NT2/D1 (cell line): ENCODE results near the gene NCOA3.

Experiments
- DNase-seq: peaks from one replicate; pipeline ENCODE4 v3.0.0-alpha.2; 2011; ENCODE audit warnings: low read depth, low spot score
- H3K27me3 ChIP-seq: 2 replicates; pipeline ENCODE4 v1.6.0; 2011; ENCODE audit warnings: mild to moderate bottlenecking; ENCODE audit not compliant: insufficient read length, insufficient read depth
- H3K36me3 ChIP-seq: 2 replicates; pipeline ENCODE4 v1.6.1; 2011; ENCODE audit warnings: mild to moderate bottlenecking, low read length, mixed read lengths; ENCODE audit not compliant: insufficient read depth, insufficient read length
- H3K4me1 ChIP-seq: 2 replicates; pipeline ENCODE4 v1.5.1; 2011; ENCODE audit not compliant: insufficient read depth, insufficient read length
- H3K4me3 ChIP-seq: 2 replicates; pipeline ENCODE4 v1.5.1; 2011; ENCODE audit warnings: low read depth; ENCODE audit not compliant: insufficient read length
- H3K9ac ChIP-seq: 2 replicates; pipeline ENCODE4 v1.6.0; 2011; ENCODE audit warnings: low read depth; ENCODE audit not compliant: insufficient read length
- H3K9me3 ChIP-seq: 2 replicates; pipeline ENCODE4 v1.5.1; 2011; ENCODE audit warnings: mild to moderate bottlenecking, low read length; ENCODE audit not compliant: insufficient read depth
- SUZ12 ChIP-seq: IDR thresholded peaks from 2 replicates; pipeline ENCODE4 v1.6.1; 2011; ENCODE audit not compliant: insufficient read length, insufficient read depth; ENCODE audit errors: extremely low read depth
- YY1 ChIP-seq: IDR thresholded peaks from 2 replicates; pipeline ENCODE4 v1.6.1; 2011; ENCODE audit not compliant: insufficient read length, insufficient read depth
- ZNF274 ChIP-seq: IDR thresholded peaks from 2 replicates; pipeline ENCODE4 v1.6.1; 2011; ENCODE audit warnings: mild to moderate bottlenecking, low read depth, low read length

Gene NCOA3

GRCh38 chr20:47501482-47502270, at the start of gene NCOA3:
TSS of gene NCOA3 (plus strand) at chr20:47501887. CDS start at chr20:47622248, 120,361 bp downstream.
- Histone ChIP-seq H3K36me3 (no peaks in the 10 kb centered on the region), H3K27me3 (no peaks in the 10 kb centered on the region), H3K4me1 (no peaks in the 10 kb centered on the region), H3K9me3 (no peaks in the 10 kb centered on the region), H3K9ac (peak within 1 kb of the TSS; percentile 96), H3K4me3 (peak within 1 kb of the TSS; percentile 72)
- TF ChIP-seq YY1, result peak; percentile 60
- TF ChIP-seq SUZ12, result no peak
- no peak for TF ChIP-seq ZNF274
- DNase-seq, result peak; percentile 96

GRCh38 chr20:47452736-47453161, 48.9 kb upstream of the NCOA3 start:
- Histone ChIP-seq H3K4me1 (no peaks in the 10 kb centered on the region), H3K9ac (no peak overlapping the region), H3K27me3 (no peaks in the 10 kb centered on the region), H3K9me3 (no peaks in the 10 kb centered on the region), H3K4me3 (no peak overlapping the region), H3K36me3 (no peaks in the 10 kb centered on the region)
- no peak for DNase-seq
- TF ChIP-seq SUZ12 (no peak), YY1 (no peak), ZNF274 (no peak)

- DNase-seq, result peak; percentile 18
- Histone ChIP-seq H3K27me3 (no peaks in the 10 kb centered on the region), H3K9me3 (no peaks in the 10 kb centered on the region), H3K36me3 (no peaks in the 10 kb centered on the region), H3K4me1 (no peaks in the 10 kb centered on the region), H3K4me3 (no peak overlapping the region), H3K9ac (peak overlapping the region; percentile 63)
- TF ChIP-seq ZNF274, result no peak
- TF ChIP-seq SUZ12, result no peak
- no peak for TF ChIP-seq YY1
These were observed 48.4 kb upstream of the NCOA3 start for GRCh38 chr20:47453167-47453782.

GRCh38 chr20:47454298-47455132, 47.2 kb upstream of the NCOA3 start:
- no peaks in the 10 kb centered on the region for H3K9me3 ChIP-seq
- H3K4me3 ChIP-seq, result no peak overlapping the region
- no peaks in the 10 kb centered on the region for H3K36me3 ChIP-seq
- H3K9ac ChIP-seq, result no peak overlapping the region
- no peak for DNase-seq
- no peak for TF ChIP-seq YY1
- no peak for TF ChIP-seq ZNF274
- TF ChIP-seq SUZ12, result no peak
- H3K27me3 ChIP-seq, result no peaks in the 10 kb centered on the region
- H3K4me1 ChIP-seq, result no peaks in the 10 kb centered on the region

GRCh38 chr20:47455133-47456040, 46.3 kb upstream of the NCOA3 start:
- no peak overlapping the region for H3K4me3 ChIP-seq
- TF ChIP-seq YY1 (no peak), ZNF274 (no peak), SUZ12 (no peak)
- H3K4me1 ChIP-seq, result no peaks in the 10 kb centered on the region
- H3K27me3 ChIP-seq, result no peaks in the 10 kb centered on the region
- no peaks in the 10 kb centered on the region for H3K36me3 ChIP-seq
- no peak overlapping the region for H3K9ac ChIP-seq
- DNase-seq, result no peak
- H3K9me3 ChIP-seq, result no peaks in the 10 kb centered on the region

GRCh38 chr20:47456041-47456537, 45.6 kb upstream of the NCOA3 start:
- H3K9ac ChIP-seq, result no peak overlapping the region
- no peaks in the 10 kb centered on the region for H3K36me3 ChIP-seq
- TF ChIP-seq YY1 (no peak), ZNF274 (no peak), SUZ12 (no peak)
- H3K27me3 ChIP-seq, result no peaks in the 10 kb centered on the region
- DNase-seq, result no peak
- no peaks in the 10 kb centered on the region for H3K4me1 ChIP-seq
- no peak overlapping the region for H3K4me3 ChIP-seq
- no peaks in the 10 kb centered on the region for H3K9me3 ChIP-seq
